ENCODE data around the gene FAM83F. TPM values are rescaled to one million over a fixed set of nuclear protein-coding genes. Genes with fewer than 3 reads are reported as not detected.

Gene FAM83F
- total and polyA plus RNA-seq, 12 donors = under 0.01 to 0.39 (median 0.11) TPM; not detected in 1

DNA sequence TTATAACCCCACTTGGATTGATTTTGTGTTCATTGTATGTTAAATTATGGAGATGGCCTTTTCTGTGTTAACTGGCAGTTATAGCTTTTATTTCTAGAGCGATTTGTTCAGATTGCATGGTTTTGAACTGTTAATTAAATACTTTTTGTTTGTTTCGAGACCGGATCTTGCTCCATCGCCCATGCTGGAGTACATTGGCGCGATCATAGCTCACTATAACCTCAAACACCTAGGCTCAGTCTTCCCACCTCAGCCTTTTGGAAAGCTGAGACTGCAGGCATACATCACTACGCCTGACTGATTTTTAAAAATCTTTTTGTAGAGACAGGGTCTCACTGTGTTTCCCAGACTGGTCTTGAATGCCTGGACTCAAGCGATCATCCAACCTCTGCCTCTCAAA lies 77.0 kb downstream of the FAM83F start:
- TF ChIP-seq POLR2A (IDR thresholded peaks at IDR 0.05) = no peak
- TF ChIP-seq, protein P1, sequence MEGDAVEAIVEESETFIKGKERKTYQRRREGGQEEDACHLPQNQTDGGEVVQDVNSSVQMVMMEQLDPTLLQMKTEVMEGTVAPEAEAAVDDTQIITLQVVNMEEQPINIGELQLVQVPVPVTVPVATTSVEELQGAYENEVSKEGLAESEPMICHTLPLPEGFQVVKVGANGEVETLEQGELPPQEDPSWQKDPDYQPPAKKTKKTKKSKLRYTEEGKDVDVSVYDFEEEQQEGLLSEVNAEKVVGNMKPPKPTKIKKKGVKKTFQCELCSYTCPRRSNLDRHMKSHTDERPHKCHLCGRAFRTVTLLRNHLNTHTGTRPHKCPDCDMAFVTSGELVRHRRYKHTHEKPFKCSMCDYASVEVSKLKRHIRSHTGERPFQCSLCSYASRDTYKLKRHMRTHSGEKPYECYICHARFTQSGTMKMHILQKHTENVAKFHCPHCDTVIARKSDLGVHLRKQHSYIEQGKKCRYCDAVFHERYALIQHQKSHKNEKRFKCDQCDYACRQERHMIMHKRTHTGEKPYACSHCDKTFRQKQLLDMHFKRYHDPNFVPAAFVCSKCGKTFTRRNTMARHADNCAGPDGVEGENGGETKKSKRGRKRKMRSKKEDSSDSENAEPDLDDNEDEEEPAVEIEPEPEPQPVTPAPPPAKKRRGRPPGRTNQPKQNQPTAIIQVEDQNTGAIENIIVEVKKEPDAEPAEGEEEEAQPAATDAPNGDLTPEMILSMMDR (IDR thresholded peaks at IDR 0.05) = no peak
- H3K4me3 ChIP-seq = no peak overlapping the region
- H3K27ac ChIP-seq = no peak overlapping the region
- no peaks in the 10 kb centered on the region for H3K9me3 ChIP-seq (replicated peaks in 1 of 3)
- no peak for DNase-seq
- intact Hi-C loops (cut with DNase I) = no loop called here
- H3K27me3 ChIP-seq = no peaks in the 10 kb centered on the region
- no peaks in the 10 kb centered on the region for H3K36me3 ChIP-seq (replicated peaks in 1 of 2)
- WGBS, 4 donors = 94 to 99% (median 97%) methylated on average over 8 of the region's 8 CpGs
- peaks cover 9 to 16% of the 10 kb centered on the region in 2 donors for H3K4me1 ChIP-seq (replicated peaks in 1 of 2)

DNA sequence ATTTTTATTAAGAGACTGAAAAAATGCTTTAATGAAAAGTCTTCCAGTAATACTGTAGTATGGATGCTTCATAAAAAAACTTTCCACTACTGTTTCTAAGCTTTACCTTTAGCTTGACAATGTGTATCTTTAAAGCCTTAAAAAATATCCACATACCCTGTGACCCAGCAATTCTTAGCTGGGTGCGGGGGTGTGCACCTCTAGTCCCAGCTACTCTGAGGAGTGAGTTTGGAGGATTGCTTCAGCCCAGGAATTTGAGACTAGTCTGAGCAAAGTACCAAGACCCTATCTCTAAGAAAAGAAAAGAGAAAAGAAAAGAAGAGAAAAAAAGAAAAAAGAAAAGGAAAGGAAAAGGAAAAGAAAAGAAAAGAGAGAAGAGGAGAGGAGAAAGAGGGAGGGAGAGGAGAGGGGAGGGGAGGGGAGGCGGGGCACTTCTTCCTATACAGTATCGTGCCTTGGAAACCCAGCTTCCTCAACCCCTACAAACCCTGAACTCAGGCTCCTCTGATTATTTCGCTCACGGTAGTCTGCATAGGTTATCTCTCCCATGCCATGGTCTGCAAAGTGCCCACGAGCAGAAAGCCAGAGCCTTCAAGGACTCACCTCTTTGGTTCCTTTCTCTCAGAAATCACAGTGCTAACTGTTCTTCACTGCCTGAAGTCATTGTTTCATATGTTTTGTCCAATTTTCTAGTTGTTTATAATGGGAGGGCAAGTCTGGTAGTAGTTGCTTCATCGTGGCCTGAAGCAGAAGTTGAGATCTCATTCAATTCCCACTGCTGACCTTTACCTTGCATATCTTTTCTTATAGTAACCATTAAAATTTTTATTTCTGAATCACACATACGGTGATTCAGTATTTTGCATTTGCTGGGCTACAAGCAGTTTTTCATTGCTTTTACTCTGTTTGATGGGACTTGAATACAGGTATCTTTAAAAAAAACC lies 82.2 kb downstream of the FAM83F start:
- Histone ChIP-seq H3K36me3 (replicated peaks in 1 of 2) (no peaks in the 10 kb centered on the region), H3K4me1 (replicated peaks in 1 of 2) (peaks cover 13 to 19% of the 10 kb centered on the region in 2 donors), H3K27me3 (no peaks in the 10 kb centered on the region), H3K27ac (peak overlapping the region in 4 of 5 donors; percentile 5 to 50 (median 30)), H3K4me3 (no peak overlapping the region), H3K9me3 (replicated peaks in 1 of 3) (no peaks in the 10 kb centered on the region)
- intact Hi-C loops (cut with DNase I) = no loop called here
- DNase-seq = no peak
- WGBS, 4 donors = 31 to 48% (median 42%) methylated on average over 8 of the region's 8 CpGs
- TF ChIP-seq, protein P1 (IDR thresholded peaks at IDR 0.05) = no peak
- TF ChIP-seq POLR2A (IDR thresholded peaks at IDR 0.05) = no peak

- TF ChIP-seq, protein P1 (IDR thresholded peaks at IDR 0.05) = no peak
- no peak for TF ChIP-seq POLR2A (IDR thresholded peaks at IDR 0.05)
- Histone ChIP-seq H3K36me3 (replicated peaks in 1 of 2) (no peaks in the 10 kb centered on the region), H3K4me1 (replicated peaks in 1 of 2) (peaks cover 13 to 19% of the 10 kb centered on the region in 2 donors), H3K27me3 (no peaks in the 10 kb centered on the region), H3K9me3 (replicated peaks in 1 of 3) (no peaks in the 10 kb centered on the region), H3K4me3 (no peak overlapping the region), H3K27ac (peak overlapping the region in 2 of 5 donors; percentile 5 to 27)
- no peak for DNase-seq
- intact Hi-C loops (cut with DNase I) = no loop called here
- 76 to 96% (median 86%) methylated on average over 1 of the region's 1 CpG for WGBS, 4 donors
Observed at GRCh38 chr22:40077646-40078016, 82.9 kb downstream of the FAM83F start.

GRCh38 chr22:40081662-40082061 lies 86.9 kb downstream of the FAM83F start:
- H3K27me3 ChIP-seq = no peaks in the 10 kb centered on the region
- H3K27ac ChIP-seq = no peak overlapping the region
- peaks cover 23 to 31% of the 10 kb centered on the region in 2 donors for H3K4me1 ChIP-seq (replicated peaks in 1 of 2)
- no peak overlapping the region for H3K4me3 ChIP-seq
- intact Hi-C loops (cut with DNase I) = no loop called here
- H3K9me3 ChIP-seq (replicated peaks in 1 of 3) = no peaks in the 10 kb centered on the region
- DNase-seq = no peak
- 79 to 90% (median 83%) methylated on average over 5 of the region's 5 CpGs for WGBS, 4 donors
- no peak for TF ChIP-seq POLR2A (IDR thresholded peaks at IDR 0.05)
- TF ChIP-seq, protein P1 (IDR thresholded peaks at IDR 0.05) = no peak
- H3K36me3 ChIP-seq (replicated peaks in 1 of 2) = no peaks in the 10 kb centered on the region
